ENCODE measurements around the gene SYT13.

GRCh38 chr11:45301537-45302246 lies 15.6 kb upstream of the SYT13 start:
- TF ChIP-seq CTCF (IDR thresholded peaks at IDR 0.05 in 2 of 3, conservative IDR thresholded peaks at IDR 0.05 in 1 of 3; ENCODE audit: control insufficient read depth in 2 of 3, extremely low read depth in 1 of 3, insufficient read depth in 1 of 3, low read depth in 3 of 3, low read length in 3 of 3) (no peak), PAX8 (IDR thresholded peaks at IDR 0.05) (no peak), POLR2AphosphoS5 (IDR thresholded peaks at IDR 0.05; ENCODE audit: low read length) (no peak), PAX5 (IDR thresholded peaks at IDR 0.05; ENCODE audit: borderline replicate concordance, low read depth, low read length) (no peak), GABPA (IDR thresholded peaks at IDR 0.05; ENCODE audit: low read depth) (no peak)

Measured in GM12878 (cell line).